HEK293T (cell line): ENCODE data around the gene STARD13.

ENCODE experiments used
- ARNT ChIP-seq: fragments of 450-650 bp; IDR thresholded peaks from 2 replicates; pipeline ENCODE4 v1.6.1; 2017; ENCODE audit warnings: mild to moderate bottlenecking
- CTBP1 ChIP-seq: fragments of 450-650 bp; IDR thresholded peaks from 2 replicates; pipeline ENCODE4 v1.6.1; 2016; ENCODE audit warnings: borderline replicate concordance
- FOXA1 ChIP-seq: fragments of 450-650 bp; IDR thresholded peaks from 2 replicates; pipeline ENCODE4 v1.6.1; 2016; ENCODE audit warnings: mild to moderate bottlenecking
- FOXK2 ChIP-seq: fragments of 450-650 bp; IDR thresholded peaks from 2 replicates; pipeline ENCODE4 v1.6.1; 2016; ENCODE audit warnings: mild to moderate bottlenecking
- FOXM1 ChIP-seq: fragments of 450-650 bp; IDR thresholded peaks from 2 replicates; pipeline ENCODE4 v1.6.1; 2017; ENCODE audit warnings: mild to moderate bottlenecking, borderline replicate concordance
- HDGF ChIP-seq: fragments of 450-650 bp; IDR thresholded peaks from 2 replicates; pipeline ENCODE4 v1.6.1; 2017; ENCODE audit warnings: antibody characterized with exemption, borderline replicate concordance
- NFRKB ChIP-seq: fragments of 450-650 bp; IDR thresholded peaks from 2 replicates; pipeline ENCODE4 v1.6.1; 2016; ENCODE audit warnings: mild to moderate bottlenecking, moderate library complexity
- PKNOX1 ChIP-seq: fragments of 450-650 bp; IDR thresholded peaks from 2 replicates; pipeline ENCODE4 v1.6.1; 2016
- TARDBP ChIP-seq: fragments of 450-650 bp; IDR thresholded peaks from 2 replicates; pipeline ENCODE4 v1.6.1; 2016

- TF ChIP-seq HDGF (no peak), PKNOX1 (no peak), FOXM1 (no peak), FOXK2 (no peak), FOXA1 (no peak), ARNT (no peak), TARDBP (no peak), NFRKB (no peak), CTBP1 (no peak)
Measured at GRCh38 chr13:33231339-33231738, 54.2 kb downstream of the STARD13 start.
